ENCODE measurements around the gene ACBD5. TPM values are rescaled to one million over a fixed set of nuclear protein-coding genes. Genes with fewer than 3 reads are reported as not detected.
A peak's percentile ranks its signal among the peaks of the same experiment; 100 is the strongest.

ACBD5 gene
- total RNA-seq, 3 donors from 2014 or later = 18.7 to 27.4 (median 25.0) TPM

GRCh38 chr10:27258838-27259812, 18.5 kb upstream of the ACBD5 start:
- no peak for TF ChIP-seq POLR2AphosphoS5 (IDR thresholded peaks at IDR 0.05)
- TF ChIP-seq CTCF (IDR thresholded peaks at IDR 0.05) = no peak
- TF ChIP-seq POLR2A (IDR thresholded peaks at IDR 0.05) = no peak
- H3K4me3 ChIP-seq = peak overlapping the region; percentile 40 to 66 (median 41)
- no peaks in the 10 kb centered on the region for H3K4me1 ChIP-seq
- H3K27me3 ChIP-seq = peaks cover 4 to 18% of the 10 kb centered on the region in 2 donors
- H3K36me3 ChIP-seq = no peaks in the 10 kb centered on the region
- intact Hi-C loops (cut with DNase I; ENCODE audit: low total_unique reads) = no loop called here
- H3K27ac ChIP-seq = no peak overlapping the region
- no peak for DNase-seq (ENCODE audit: low spot score in 2 of 2)
- H3K9me3 ChIP-seq = no peaks in the 10 kb centered on the region

GRCh38 chr10:27258492-27258837, 17.9 kb upstream of the ACBD5 start:
- H3K4me1 ChIP-seq = no peaks in the 10 kb centered on the region
- peaks cover 4 to 18% of the 10 kb centered on the region in 2 donors for H3K27me3 ChIP-seq
- no peak for TF ChIP-seq CTCF (IDR thresholded peaks at IDR 0.05)
- TF ChIP-seq POLR2AphosphoS5 (IDR thresholded peaks at IDR 0.05) = no peak
- no peak for TF ChIP-seq POLR2A (IDR thresholded peaks at IDR 0.05)
- no peak overlapping the region for H3K27ac ChIP-seq
- H3K36me3 ChIP-seq = no peaks in the 10 kb centered on the region
- intact Hi-C loops (cut with DNase I; ENCODE audit: low total_unique reads) = no loop called here
- H3K9me3 ChIP-seq = no peaks in the 10 kb centered on the region
- DNase-seq (ENCODE audit: low spot score in 2 of 2) = no peak
- peak overlapping the region; percentile 40 to 66 (median 41) for H3K4me3 ChIP-seq

- Histone ChIP-seq H3K4me1 (no peaks in the 10 kb centered on the region), H3K27ac (no peak overlapping the region), H3K36me3 (no peaks in the 10 kb centered on the region), H3K27me3 (peaks cover 4 to 18% of the 10 kb centered on the region in 2 donors), H3K4me3 (no peak overlapping the region), H3K9me3 (no peaks in the 10 kb centered on the region)
- intact Hi-C loops (cut with DNase I; ENCODE audit: low total_unique reads) = no loop called here
- TF ChIP-seq CTCF (IDR thresholded peaks at IDR 0.05) (no peak), POLR2A (IDR thresholded peaks at IDR 0.05) (no peak), POLR2AphosphoS5 (IDR thresholded peaks at IDR 0.05) (no peak)
- DNase-seq (ENCODE audit: low spot score in 2 of 2) = no peak
These were observed 15.9 kb upstream of the ACBD5 start for GRCh38 chr10:27256299-27257189.

GRCh38 chr10:27253576-27253975, 13.0 kb upstream of the ACBD5 start:
- no peak overlapping the region for H3K27ac ChIP-seq
- TF ChIP-seq CTCF (IDR thresholded peaks at IDR 0.05) = no peak
- TF ChIP-seq POLR2A (IDR thresholded peaks at IDR 0.05) = no peak
- no peak for TF ChIP-seq POLR2AphosphoS5 (IDR thresholded peaks at IDR 0.05)
- no peaks in the 10 kb centered on the region for H3K9me3 ChIP-seq
- DNase-seq (ENCODE audit: low spot score in 2 of 2) = no peak
- intact Hi-C loops (cut with DNase I; ENCODE audit: low total_unique reads) = no loop called here
- H3K36me3 ChIP-seq = no peaks in the 10 kb centered on the region
- H3K4me3 ChIP-seq = no peak overlapping the region
- no peaks in the 10 kb centered on the region for H3K4me1 ChIP-seq
- peaks cover 0 to 11% of the 10 kb centered on the region in 2 donors for H3K27me3 ChIP-seq

Data from breast epithelium (tissue), 4 donors.